ENCODE measurements around the gene SLC45A1.

SLC45A1 gene

DNA sequence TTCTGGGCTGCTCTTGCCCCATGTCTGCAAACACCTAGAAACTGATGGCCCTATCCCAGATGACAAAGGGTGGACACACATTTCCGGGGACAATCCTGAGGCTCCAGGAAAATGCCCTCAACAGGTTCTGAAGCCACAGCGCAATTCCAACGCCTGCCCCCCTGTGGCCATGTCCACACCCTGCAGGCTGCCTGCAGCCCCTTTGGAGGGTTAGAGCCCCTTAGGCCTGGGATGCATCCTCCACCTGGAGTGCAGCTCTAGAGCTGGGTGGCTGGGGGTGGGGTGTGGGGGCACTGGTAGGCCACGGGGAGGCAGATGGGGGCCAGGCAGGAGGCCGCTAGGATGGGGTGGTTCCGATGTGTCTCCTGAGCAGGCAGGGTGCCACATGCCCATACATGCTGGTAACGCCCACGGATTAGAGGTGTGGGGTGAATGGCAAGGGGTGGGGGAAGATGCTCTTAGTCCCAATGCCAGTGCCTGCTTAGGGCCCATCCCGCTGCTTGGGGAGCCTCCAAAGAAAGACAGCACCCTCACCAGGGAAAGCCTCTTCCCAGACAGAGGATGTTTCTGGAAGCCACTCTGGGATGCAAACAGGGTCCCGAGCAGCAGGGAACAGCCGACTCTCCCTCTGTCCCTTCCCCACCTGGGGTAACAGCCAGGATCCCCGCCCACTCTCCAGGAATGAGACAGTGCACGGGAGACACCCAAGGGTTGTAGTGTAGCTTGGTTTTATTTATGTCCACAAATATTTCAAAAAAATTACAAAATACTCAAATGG, 34.0 kb downstream of the SLC45A1 start:
- H3K4me3 ChIP-seq (ENCODE audit: low read length): no peak overlapping the region
- H3K27ac ChIP-seq (ENCODE audit: low read length): no peak overlapping the region
- H3K9me3 ChIP-seq (ENCODE audit: insufficient read depth, low read depth, low read length): no peaks in the 10 kb centered on the region
- no peaks in the 10 kb centered on the region for H3K4me1 ChIP-seq (ENCODE audit: insufficient read depth, low read length)
- H3K9ac ChIP-seq (ENCODE audit: low read depth, low read length): no peak overlapping the region
- H3K27me3 ChIP-seq (ENCODE audit: insufficient read depth, low read length): no peaks in the 10 kb centered on the region
- H3K36me3 ChIP-seq (ENCODE audit: insufficient read depth, low read depth, low read length): peaks cover 39% of the 10 kb centered on the region

DNA sequence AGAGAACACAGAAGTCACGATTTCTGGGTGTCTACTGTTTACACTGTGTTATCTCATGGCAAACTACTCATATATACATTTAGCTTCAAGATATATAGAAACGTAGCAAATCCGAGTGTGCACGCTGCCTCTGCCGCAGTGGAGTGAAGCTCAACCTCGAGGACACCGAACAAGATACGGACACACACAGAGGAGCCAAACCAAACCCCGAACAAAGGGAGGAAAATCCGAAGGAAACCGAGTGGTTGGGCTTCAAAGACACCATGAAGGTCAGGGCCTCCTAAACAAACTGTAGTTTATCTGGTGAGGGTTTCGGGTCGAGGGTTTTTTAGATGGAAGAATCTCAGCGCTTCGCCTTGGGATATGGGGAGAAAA, 34.5 kb downstream of the SLC45A1 start:
- Histone ChIP-seq H3K4me1 (ENCODE audit: insufficient read depth, low read length) (no peaks in the 10 kb centered on the region), H3K9me3 (ENCODE audit: insufficient read depth, low read depth, low read length) (no peaks in the 10 kb centered on the region), H3K27ac (ENCODE audit: low read length) (no peak overlapping the region), H3K4me3 (ENCODE audit: low read length) (no peak overlapping the region), H3K9ac (ENCODE audit: low read depth, low read length) (no peak overlapping the region), H3K27me3 (ENCODE audit: insufficient read depth, low read length) (no peaks in the 10 kb centered on the region), H3K36me3 (ENCODE audit: insufficient read depth, low read depth, low read length) (peaks cover 45% of the 10 kb centered on the region)

DNA sequence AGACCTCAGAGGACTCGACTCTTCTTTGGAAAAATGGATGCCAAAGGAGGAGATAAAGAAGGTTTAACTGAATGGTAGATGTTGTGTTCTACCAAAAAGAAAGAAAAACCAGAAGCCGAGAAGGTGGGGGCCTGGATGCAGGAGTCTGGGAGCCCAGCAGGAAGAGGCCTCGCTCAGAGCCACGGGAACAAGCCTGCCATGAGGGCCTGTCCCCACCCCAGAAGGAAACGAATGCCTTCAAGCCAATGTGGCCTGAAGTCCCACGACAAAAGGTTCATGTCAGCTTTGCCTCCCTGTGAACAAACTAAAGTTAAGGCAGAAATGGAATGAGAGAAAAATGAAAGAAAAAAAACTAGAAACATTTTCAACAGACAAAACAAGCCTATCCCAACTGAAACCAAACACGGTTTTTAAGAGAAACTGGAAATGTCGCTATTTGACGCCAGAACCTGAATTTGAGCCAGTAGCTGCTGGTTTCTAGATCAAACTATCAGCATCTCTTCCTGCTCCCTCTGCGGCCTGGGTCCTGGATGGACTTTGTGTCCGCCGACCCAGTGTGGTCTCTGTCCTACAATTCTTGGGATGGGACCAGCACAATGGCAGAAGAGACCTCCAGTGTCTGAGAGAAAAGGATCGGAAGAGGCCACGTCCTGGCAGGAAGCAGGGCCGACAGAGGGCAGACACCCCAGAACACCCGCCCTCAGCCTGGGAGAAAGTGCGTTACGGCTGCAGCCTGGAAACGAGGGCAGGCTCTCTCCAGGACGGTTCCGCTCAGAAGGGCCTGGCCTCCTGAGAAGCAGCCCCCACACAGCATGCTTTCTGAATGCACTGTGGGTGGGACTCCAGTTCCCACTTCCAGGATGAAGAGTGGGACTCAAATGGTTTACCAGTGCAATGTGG, 35.2 kb downstream of the SLC45A1 start:
- no peaks in the 10 kb centered on the region for H3K9me3 ChIP-seq (ENCODE audit: insufficient read depth, low read depth, low read length)
- H3K36me3 ChIP-seq (ENCODE audit: insufficient read depth, low read depth, low read length): peaks cover 52% of the 10 kb centered on the region
- no peak overlapping the region for H3K9ac ChIP-seq (ENCODE audit: low read depth, low read length)
- H3K27ac ChIP-seq (ENCODE audit: low read length): no peak overlapping the region
- no peak overlapping the region for H3K4me3 ChIP-seq (ENCODE audit: low read length)
- no peaks in the 10 kb centered on the region for H3K27me3 ChIP-seq (ENCODE audit: insufficient read depth, low read length)
- H3K4me1 ChIP-seq (ENCODE audit: insufficient read depth, low read length): no peaks in the 10 kb centered on the region

DNA sequence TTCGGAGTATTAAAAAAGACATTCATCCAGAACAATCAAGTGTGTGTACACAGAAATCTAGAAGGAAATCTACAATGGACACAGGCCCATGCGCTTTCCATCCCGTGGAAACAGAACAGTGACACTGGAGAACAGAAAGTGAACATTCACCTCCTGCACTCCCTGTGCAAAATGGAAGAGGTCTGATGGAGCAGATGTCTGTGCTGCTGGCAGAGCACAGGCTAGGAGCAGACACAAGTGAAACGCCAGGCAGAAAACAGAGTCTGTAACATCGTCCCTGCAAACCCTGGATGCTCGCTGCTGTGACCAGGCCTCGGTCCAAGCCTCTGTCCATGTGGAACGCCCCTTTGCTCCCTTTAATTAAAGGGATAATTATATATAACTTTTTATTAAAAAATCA, 36.1 kb downstream of the SLC45A1 start:
- Histone ChIP-seq H3K36me3 (ENCODE audit: insufficient read depth, low read depth, low read length) (peaks cover 61% of the 10 kb centered on the region), H3K9ac (ENCODE audit: low read depth, low read length) (no peak overlapping the region), H3K4me3 (ENCODE audit: low read length) (no peak overlapping the region), H3K4me1 (ENCODE audit: insufficient read depth, low read length) (no peaks in the 10 kb centered on the region), H3K27me3 (ENCODE audit: insufficient read depth, low read length) (no peaks in the 10 kb centered on the region), H3K27ac (ENCODE audit: low read length) (no peak overlapping the region), H3K9me3 (ENCODE audit: insufficient read depth, low read depth, low read length) (no peaks in the 10 kb centered on the region)

DNA sequence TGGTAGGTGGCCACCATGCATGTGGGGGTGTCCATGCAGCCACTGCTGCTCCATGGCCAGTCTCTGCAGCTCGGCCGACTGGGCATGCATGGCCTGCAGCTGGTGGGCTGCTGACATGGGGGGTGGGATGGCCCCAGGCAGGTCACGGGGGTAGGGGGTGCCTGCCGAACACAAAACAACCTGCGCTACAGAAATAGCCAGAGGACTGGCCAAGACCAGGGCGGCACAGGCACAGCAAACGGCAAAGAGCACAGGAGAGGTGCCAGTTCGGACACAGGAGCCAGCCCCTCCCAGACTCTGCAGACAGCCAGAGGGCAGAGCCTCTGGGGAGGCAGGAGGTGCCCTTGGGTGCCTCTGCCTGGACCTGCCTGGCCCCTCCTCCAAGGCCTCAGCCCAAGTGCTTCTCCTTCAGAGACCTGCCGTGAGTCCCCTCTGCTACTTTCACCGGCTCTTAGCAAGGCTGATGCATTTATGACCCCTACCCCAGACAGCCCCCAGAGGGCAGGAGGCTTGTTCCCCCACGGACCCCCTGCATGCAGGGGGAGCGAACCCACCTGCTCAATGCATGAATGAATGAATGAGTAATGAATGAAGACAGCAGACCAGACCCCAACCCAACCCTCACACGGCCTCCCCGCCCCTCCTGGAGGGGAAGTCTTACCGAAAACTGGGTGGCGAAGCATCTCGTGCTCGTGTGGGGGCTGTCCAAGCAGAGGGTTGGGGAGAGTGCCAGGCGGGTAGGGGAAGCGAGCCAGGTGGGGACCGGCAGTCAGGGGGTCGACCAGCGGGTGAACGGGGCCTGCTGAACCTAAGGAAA, 37.7 kb downstream of the SLC45A1 start:
- no peaks in the 10 kb centered on the region for H3K9me3 ChIP-seq (ENCODE audit: insufficient read depth, low read depth, low read length)
- no peak overlapping the region for H3K27ac ChIP-seq (ENCODE audit: low read length)
- no peaks in the 10 kb centered on the region for H3K27me3 ChIP-seq (ENCODE audit: insufficient read depth, low read length)
- H3K9ac ChIP-seq (ENCODE audit: low read depth, low read length): no peak overlapping the region
- H3K4me1 ChIP-seq (ENCODE audit: insufficient read depth, low read length): no peaks in the 10 kb centered on the region
- H3K4me3 ChIP-seq (ENCODE audit: low read length): no peak overlapping the region
- peaks cover 69% of the 10 kb centered on the region for H3K36me3 ChIP-seq (ENCODE audit: insufficient read depth, low read depth, low read length)

DNA sequence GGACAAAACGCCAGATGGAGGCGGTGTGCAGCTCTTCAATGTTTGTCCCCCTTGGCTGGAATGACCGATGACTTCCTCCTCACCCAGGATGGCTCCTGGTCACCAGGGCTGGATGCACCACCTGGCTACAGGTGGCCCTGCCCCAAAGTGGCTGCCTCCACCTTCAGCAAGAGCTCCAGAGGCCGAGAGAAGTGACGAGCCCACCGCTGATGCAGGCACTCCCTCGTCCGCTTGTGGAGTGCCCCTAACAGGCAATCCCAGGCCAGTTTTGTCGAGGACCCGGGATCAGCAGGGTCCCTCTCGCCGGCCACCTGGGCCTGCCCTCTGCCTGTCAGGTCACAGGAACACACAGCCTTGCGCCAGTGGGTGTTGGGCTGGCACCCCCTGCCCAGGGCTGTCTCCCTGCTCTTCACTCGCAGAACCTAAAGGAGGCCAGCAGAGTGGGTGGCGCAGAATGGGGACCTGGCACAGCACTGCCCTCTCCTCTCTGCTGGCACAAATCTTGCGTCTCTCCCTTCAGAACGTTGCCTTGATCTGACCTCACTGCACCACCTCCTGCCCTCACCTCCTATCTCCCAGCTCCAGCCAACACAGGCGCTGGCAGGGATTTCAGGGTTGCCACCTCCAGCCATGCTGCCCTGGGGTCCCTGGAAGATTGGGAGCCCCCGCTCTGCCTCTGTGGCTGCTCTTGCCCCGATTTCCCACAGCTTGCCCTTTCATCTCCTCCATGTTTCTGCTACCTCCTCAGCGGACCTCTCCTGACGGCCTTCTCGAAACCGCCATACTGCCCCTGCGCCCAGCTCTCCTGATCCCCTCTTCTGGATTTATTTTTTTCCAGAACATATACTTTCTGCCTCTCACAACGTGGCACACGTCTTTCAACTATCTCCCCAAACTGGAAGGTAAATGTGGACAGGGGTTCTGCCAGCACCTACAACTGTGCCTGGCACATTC, 38.6 kb downstream of the SLC45A1 start:
- H3K9me3 ChIP-seq (ENCODE audit: insufficient read depth, low read depth, low read length): no peaks in the 10 kb centered on the region
- H3K27me3 ChIP-seq (ENCODE audit: insufficient read depth, low read length): no peaks in the 10 kb centered on the region
- no peaks in the 10 kb centered on the region for H3K4me1 ChIP-seq (ENCODE audit: insufficient read depth, low read length)
- no peak overlapping the region for H3K4me3 ChIP-seq (ENCODE audit: low read length)
- no peak overlapping the region for H3K9ac ChIP-seq (ENCODE audit: low read depth, low read length)
- H3K27ac ChIP-seq (ENCODE audit: low read length): no peak overlapping the region
- peaks cover 76% of the 10 kb centered on the region for H3K36me3 ChIP-seq (ENCODE audit: insufficient read depth, low read depth, low read length)

DNA sequence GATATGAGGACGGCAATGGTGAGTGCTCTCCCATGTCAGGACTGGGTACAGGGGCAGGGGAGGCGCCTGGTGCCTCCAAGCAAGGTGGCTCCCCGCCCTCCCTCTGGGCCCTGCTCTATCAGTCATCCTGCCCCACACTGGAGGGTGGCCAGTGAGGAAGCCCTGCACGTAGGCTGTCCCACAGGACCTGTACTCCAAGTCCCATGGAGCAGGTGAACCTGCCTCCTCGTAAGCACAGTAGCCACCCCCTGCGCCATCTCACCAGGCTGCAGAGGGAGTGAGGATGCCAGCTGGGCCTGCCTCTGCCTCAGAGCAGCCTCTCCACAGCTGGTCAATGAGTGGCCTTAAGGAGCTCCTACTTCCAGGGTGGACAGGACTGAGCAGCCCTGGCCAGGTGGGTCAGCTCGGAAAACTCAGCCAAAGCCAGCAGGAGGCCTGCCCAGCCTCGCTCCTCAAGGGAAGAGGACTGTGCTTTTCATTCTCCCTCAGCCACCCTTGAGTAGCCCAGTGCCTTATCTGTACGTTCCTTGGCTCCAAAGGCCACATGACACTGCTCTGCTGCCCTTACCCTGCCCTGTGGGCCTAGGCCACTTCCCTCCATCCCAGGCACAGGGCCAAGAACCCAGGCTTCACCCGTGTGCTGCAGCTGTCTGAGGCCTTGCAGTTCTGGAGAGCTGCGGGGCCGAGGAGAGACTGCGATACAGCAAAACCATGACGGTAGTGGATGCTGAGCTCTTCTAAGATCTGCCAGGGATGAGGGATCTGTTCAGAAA, 39.6 kb downstream of the SLC45A1 start:
- H3K27ac ChIP-seq (ENCODE audit: low read length): no peak overlapping the region
- H3K9me3 ChIP-seq (ENCODE audit: insufficient read depth, low read depth, low read length): no peaks in the 10 kb centered on the region
- no peaks in the 10 kb centered on the region for H3K27me3 ChIP-seq (ENCODE audit: insufficient read depth, low read length)
- H3K4me1 ChIP-seq (ENCODE audit: insufficient read depth, low read length): no peaks in the 10 kb centered on the region
- no peak overlapping the region for H3K9ac ChIP-seq (ENCODE audit: low read depth, low read length)
- no peak overlapping the region for H3K4me3 ChIP-seq (ENCODE audit: low read length)
- H3K36me3 ChIP-seq (ENCODE audit: insufficient read depth, low read depth, low read length): peaks cover 86% of the 10 kb centered on the region

DNA sequence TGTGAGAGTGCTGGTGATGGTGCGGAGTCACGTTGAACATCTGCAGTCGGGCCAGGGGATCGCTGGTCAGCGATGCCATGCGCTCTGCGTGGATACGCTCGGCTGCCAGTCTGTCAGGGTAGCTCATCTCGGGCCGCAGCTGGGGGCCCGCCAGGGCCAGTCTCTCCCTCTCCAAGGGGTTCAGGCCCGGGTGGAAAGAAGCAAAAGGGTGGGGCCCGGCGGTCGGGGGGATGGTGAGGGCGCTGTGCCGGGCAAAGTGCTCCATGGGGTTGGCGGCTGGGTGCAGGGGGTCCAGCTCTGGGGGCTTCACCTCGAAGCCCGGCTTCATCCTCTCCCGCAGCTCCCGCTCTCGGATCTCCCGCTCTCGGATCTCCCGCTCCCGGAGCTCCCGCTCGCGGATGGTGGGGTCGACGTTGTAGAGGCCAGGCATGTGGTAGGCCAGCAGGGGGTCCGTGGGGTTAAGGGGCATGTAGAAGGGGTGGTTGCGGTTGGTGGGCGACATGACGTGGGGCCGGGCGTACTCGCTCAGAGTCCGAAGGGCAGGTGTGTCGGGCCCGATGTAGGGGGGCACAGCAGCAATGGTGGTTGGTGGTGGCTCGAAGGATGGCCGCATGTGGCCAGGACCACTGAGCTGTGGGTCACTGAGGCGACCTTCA, 40.5 kb downstream of the SLC45A1 start:
- Histone ChIP-seq H3K4me3 (ENCODE audit: low read length) (no peak overlapping the region), H3K9ac (ENCODE audit: low read depth, low read length) (no peak overlapping the region), H3K9me3 (ENCODE audit: insufficient read depth, low read depth, low read length) (no peaks in the 10 kb centered on the region), H3K27me3 (ENCODE audit: insufficient read depth, low read length) (no peaks in the 10 kb centered on the region), H3K4me1 (ENCODE audit: insufficient read depth, low read length) (no peaks in the 10 kb centered on the region), H3K36me3 (ENCODE audit: insufficient read depth, low read depth, low read length) (peaks cover 89% of the 10 kb centered on the region), H3K27ac (ENCODE audit: low read length) (no peak overlapping the region)

DNA sequence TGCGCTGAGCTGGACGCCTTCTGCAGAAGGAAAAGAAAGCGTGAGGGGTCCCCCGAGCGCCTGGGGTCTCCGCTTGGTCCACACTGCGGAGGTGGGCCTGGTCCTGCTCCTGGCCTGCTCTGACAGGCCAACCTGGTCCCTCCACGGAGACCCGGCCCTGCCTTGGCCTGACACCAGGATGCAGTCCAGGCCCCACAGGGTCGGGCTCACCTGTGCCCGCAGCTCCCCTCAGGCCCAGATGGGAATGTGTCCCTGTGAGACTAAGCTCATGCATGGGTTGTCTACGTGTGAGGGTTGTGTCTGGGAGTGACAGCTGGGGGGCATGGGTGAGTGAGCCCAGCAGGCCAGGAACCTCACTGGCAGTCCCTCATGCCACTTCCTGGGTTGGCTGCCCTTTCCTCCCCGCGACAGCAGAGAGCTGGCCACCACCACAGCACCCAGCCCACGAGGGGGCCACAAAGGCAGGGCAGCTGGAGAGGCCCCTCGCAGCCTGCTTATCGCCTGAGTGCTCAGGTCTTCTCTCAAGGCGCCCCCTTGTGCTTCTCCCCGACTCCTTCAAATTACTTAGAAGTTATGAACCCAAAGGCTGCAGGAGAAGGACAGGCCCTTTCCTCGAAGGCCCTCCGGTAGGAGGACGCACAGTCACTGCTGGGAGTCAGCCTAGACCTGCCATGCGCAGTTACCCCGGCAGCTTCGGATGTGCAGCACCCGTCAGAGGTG, 41.1 kb downstream of the SLC45A1 start:
- H3K9me3 ChIP-seq (ENCODE audit: insufficient read depth, low read depth, low read length): no peaks in the 10 kb centered on the region
- H3K4me1 ChIP-seq (ENCODE audit: insufficient read depth, low read length): no peaks in the 10 kb centered on the region
- peaks cover 89% of the 10 kb centered on the region for H3K36me3 ChIP-seq (ENCODE audit: insufficient read depth, low read depth, low read length)
- no peaks in the 10 kb centered on the region for H3K27me3 ChIP-seq (ENCODE audit: insufficient read depth, low read length)
- no peak overlapping the region for H3K27ac ChIP-seq (ENCODE audit: low read length)
- no peak overlapping the region for H3K9ac ChIP-seq (ENCODE audit: low read depth, low read length)
- no peak overlapping the region for H3K4me3 ChIP-seq (ENCODE audit: low read length)
